HCT116 (cell line): ENCODE results near the gene TSHZ1. TPM values are rescaled to one million over a fixed set of nuclear protein-coding genes. Genes with fewer than 3 reads are reported as not detected.

ENCODE experiments used
- ATAC-seq: fragments of 200-7000 bp; cut with Tn5 transposase; 2 replicates; pipeline ENCODE4 v1.9.1; 2020; ENCODE audit warnings: mild to moderate bottlenecking, moderate library complexity
- BruUV-seq: library from RNA; stranded (reverse); fragments of 400-500 nt; replicated peaks from 2 replicates; lab custom pipeline; 2021; lab: Mats Ljungman, UMichigan
- CTCF ChIA-PET: fragments of 300-600 bp; sonication (Branson Sonifier 250); formaldehyde crosslinking; loops from one replicate; lab custom pipeline; 2021; ENCODE audit warnings: antibody characterized with exemption; lab: Charles Lee
- POLR2A ChIA-PET: fragments of 300-600, 350-600 bp; sonication (Branson Sonifier 250); formaldehyde crosslinking; loops from one replicate; lab custom pipeline; 2021; ENCODE audit warnings: antibody characterized with exemption; lab: Charles Lee
- RAD21 ChIA-PET, 2 experiments: fragments of 300-600 bp; sonication (Branson Sonifier 250); formaldehyde crosslinking; loops; one replicate each; lab custom pipeline; 2023; ENCODE audit warnings: low total read pairs in 2 of 2; ENCODE audit not compliant: uncharacterized antibody in 2 of 2, unreplicated experiment in 2 of 2, low non-redundant PET in 1 of 2; lab: Charles Lee
- DNase-seq: peaks from one replicate; pipeline ENCODE4 v3.0.0-alpha.2; 2010; ENCODE audit warnings: low read depth, low spot score
- H2AFZ ChIP-seq: fragments of 200-600 bp; shearing (Covaris generic), sonication (generic); 2 replicates; pipeline ENCODE4 v1.6.1; 2017; ENCODE audit warnings: low read depth, mixed run types, mixed read lengths, antibody characterized with exemption, low read length; ENCODE audit not compliant: poor library complexity, severe bottlenecking
- H3K27ac ChIP-seq: 2 replicates; pipeline ENCODE4 v1.5.1; 2012; ENCODE audit warnings: low read depth, low read length
- H3K27me3 ChIP-seq: fragments of 200-600 bp; sonication (generic); 2 replicates; pipeline ENCODE4 v1.6.1; 2016; ENCODE audit warnings: mixed run types, low read length, mixed read lengths; ENCODE audit not compliant: insufficient read depth
- H3K36me3 ChIP-seq, 2 experiments: fragments of 200-500 bp in 1 of 2; fragments of 200-600 bp in 1 of 2; sonication (Bioruptor generic) in 1 of 2; sonication (generic) in 1 of 2; 2 replicates each; pipeline versions ENCODE4 v1.5.1 to v1.6.1; 2014 to 2016; ENCODE audit warnings: low read length in 2 of 2, inconsistent platforms in 1 of 2, mixed read lengths in 1 of 2, mixed run types in 1 of 2; ENCODE audit not compliant: insufficient read depth in 2 of 2, control insufficient read depth in 1 of 2
- H3K4me1 ChIP-seq, 2 experiments: fragments of 200-600 bp in 1 of 2; sonication (generic) in 1 of 2; 2 replicates each; pipeline versions ENCODE4 v1.5.1 to v1.6.1; 2012 to 2017; ENCODE audit warnings: low read length in 2 of 2, inconsistent platforms in 1 of 2, mild to moderate bottlenecking in 1 of 2, mixed read lengths in 1 of 2, mixed run types in 1 of 2, moderate library complexity in 1 of 2; ENCODE audit not compliant: insufficient read depth in 2 of 2, control insufficient read depth in 1 of 2
- H3K4me2 ChIP-seq: fragments of 200-600 bp; sonication (generic); 2 replicates; pipeline ENCODE4 v1.6.1; 2017; ENCODE audit warnings: mixed run types, low read length, mixed read lengths
- H3K4me3 ChIP-seq, 2 experiments: fragments of 200-600 bp in 1 of 2; sonication (generic) in 1 of 2; replicated peaks in 1 of 2; 2 replicates each; pipeline ENCODE4 v1.5.1; 2011 to 2016; ENCODE audit warnings: low read length in 2 of 2, control low read depth in 1 of 2, low read depth in 1 of 2, mild to moderate bottlenecking in 1 of 2, mixed read lengths in 1 of 2, mixed run types in 1 of 2
- H3K79me2 ChIP-seq: fragments of 200-600 bp; sonication (generic); 2 replicates; pipeline ENCODE4 v1.6.1; 2017; ENCODE audit warnings: mild to moderate bottlenecking, mixed run types, low read length, moderate library complexity, mixed read lengths; ENCODE audit not compliant: insufficient read depth
- H3K9ac ChIP-seq: fragments of 200-600 bp; sonication (generic); 2 replicates; pipeline ENCODE4 v1.6.1; 2016; ENCODE audit warnings: low read length, mixed read lengths
- H3K9me2 ChIP-seq: fragments of 200-600 bp; sonication (generic), shearing (Covaris generic); 2 replicates; pipeline ENCODE4 v1.6.1; 2017; ENCODE audit warnings: mixed run types, mild to moderate bottlenecking, moderate library complexity; ENCODE audit not compliant: insufficient read depth
- H3K9me3 ChIP-seq, 2 experiments: fragments of 200-500 bp in 1 of 2; fragments of 200-600 bp in 1 of 2; sonication (Bioruptor generic) in 1 of 2; sonication (generic) in 1 of 2; 2 replicates each; pipeline ENCODE4 v1.6.1; 2014 to 2017; ENCODE audit warnings: low read length in 2 of 2, mixed read lengths in 2 of 2, inconsistent platforms in 1 of 2, low read depth in 1 of 2, mild to moderate bottlenecking in 1 of 2, mixed run types in 1 of 2, moderate library complexity in 1 of 2; ENCODE audit not compliant: control insufficient read depth in 1 of 2, insufficient read depth in 1 of 2
- H4K20me1 ChIP-seq: fragments of 200-600 bp; sonication (generic), shearing (Covaris generic); 2 replicates; pipeline ENCODE4 v1.6.1; 2017; ENCODE audit warnings: mixed run types, mild to moderate bottlenecking, moderate library complexity; ENCODE audit not compliant: insufficient read depth
- EGR1 ChIP-seq: IDR thresholded peaks from 2 replicates; pipeline ENCODE4 v1.6.1; 2012; ENCODE audit warnings: low read depth
- ELF1 ChIP-seq: IDR thresholded peaks from 2 replicates; pipeline ENCODE4 v1.6.1; 2012; ENCODE audit warnings: low read depth, borderline replicate concordance
- EZH2phosphoT487 ChIP-seq: fragments of 200-600 bp; IDR thresholded peaks from 2 replicates; pipeline ENCODE4 v1.6.1; 2018; ENCODE audit warnings: antibody characterized with exemption, borderline replicate concordance
- FOSL1 ChIP-seq: IDR thresholded peaks from 2 replicates; pipeline ENCODE4 v1.6.1; 2012; ENCODE audit warnings: low read depth
- JUND ChIP-seq: IDR thresholded peaks from 2 replicates; pipeline ENCODE4 v1.6.1; 2012
- POLR2AphosphoS5 ChIP-seq: IDR thresholded peaks from 2 replicates; pipeline ENCODE4 v1.6.1; 2011; ENCODE audit warnings: mild to moderate bottlenecking, low read depth, low read length, moderate library complexity
- RAD21 ChIP-seq: IDR thresholded peaks from 2 replicates; pipeline ENCODE4 v1.6.1; 2012; ENCODE audit warnings: low read depth, mild to moderate bottlenecking
- SP1 ChIP-seq: IDR thresholded peaks from 2 replicates; pipeline ENCODE4 v1.6.1; 2012; ENCODE audit warnings: low read depth
- SRF ChIP-seq: IDR thresholded peaks from 2 replicates; pipeline ENCODE4 v1.6.1; 2012; ENCODE audit warnings: low read depth
- TCF7L2 ChIP-seq: IDR thresholded peaks from 2 replicates; pipeline ENCODE4 v1.7.0; 2011; ENCODE audit warnings: borderline replicate concordance, inconsistent platforms; ENCODE audit not compliant: insufficient read depth, insufficient read length; ENCODE audit errors: extremely low read depth
- YY1 ChIP-seq: IDR thresholded peaks from 2 replicates; pipeline ENCODE4 v1.6.1; 2011; ENCODE audit warnings: low read length, low read depth, moderate library complexity, mild to moderate bottlenecking; ENCODE audit not compliant: insufficient replicate concordance; ENCODE audit errors: extremely low read depth
- ZFX ChIP-seq: fragments of 450-650 bp; IDR thresholded peaks from 2 replicates; pipeline ENCODE4 v1.6.1; 2017
- intact Hi-C: fragments of 100-400 bp; cut with micrococcal nuclease; formaldehyde crosslinking; loops from 2 replicates; pipeline ENCODE4 v1.10.0; 2022
- total RNA-seq: library from RNA; stranded (reverse); gene quantifications from one replicate; pipeline ENCODE4 v1.2.1, GENCODE V29; 2021; ENCODE audit not compliant: unreplicated experiment
- TF ChIP-seq, protein P1 (sequence below), 3 experiments: fragments of 200-600 bp in 1 of 3; sonication (generic) in 1 of 3; IDR thresholded peaks in 2 of 3; conservative IDR thresholded peaks in 1 of 3; 2 replicates each; pipeline ENCODE4 v1.5.1; 2012 to 2017; ENCODE audit warnings: low read depth in 2 of 3, low read length in 2 of 3, antibody characterized with exemption in 1 of 3, borderline replicate concordance in 1 of 3, control low read depth in 1 of 3, mild to moderate bottlenecking in 1 of 3, mixed read lengths in 1 of 3, mixed run types in 1 of 3, moderate library complexity in 1 of 3; ENCODE audit not compliant: insufficient read depth in 1 of 3

The TSHZ1 gene
- total RNA-seq, 1 experiment from 2014 or later = 5.7 TPM

DNA sequence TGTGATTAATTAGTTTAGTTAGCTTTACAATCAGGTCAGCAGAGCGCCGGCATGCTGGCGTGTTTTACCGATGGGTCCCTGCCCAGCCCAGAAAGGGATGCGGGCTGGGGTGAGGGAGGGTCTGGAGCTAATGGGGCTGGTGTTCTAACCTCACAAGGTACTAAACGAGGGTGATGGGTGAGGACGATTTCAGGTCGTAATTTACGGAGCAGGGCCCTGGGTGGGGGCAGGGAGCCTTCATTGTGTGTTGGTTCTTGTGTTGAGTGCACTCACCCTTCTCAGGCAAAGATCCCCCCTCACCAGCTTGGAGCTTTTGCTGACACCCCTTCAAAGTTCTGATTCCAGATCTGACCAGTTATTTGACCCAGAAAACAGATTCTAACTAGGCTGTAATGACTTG, 41.2 kb upstream of the TSHZ1 start:
- BruUV-seq = no TSS peak
- no peaks in the 10 kb centered on the region for H3K9me2 ChIP-seq
- no peaks in the 10 kb centered on the region for H3K9me3 ChIP-seq
- no peaks in the 10 kb centered on the region; a peak in 1 of 4 replicates for H3K4me1 ChIP-seq
- ChIA-PET POLR2A (no interaction called here), RAD21 (no interaction called here), CTCF (no interaction called here)
- no peak overlapping the region for H3K4me3 ChIP-seq
- H2AFZ ChIP-seq = no peak overlapping the region
- no peak for DNase-seq
- H4K20me1 ChIP-seq = no peaks in the 10 kb centered on the region
- no peak overlapping the region for H3K4me2 ChIP-seq
- ATAC-seq = no peak
- intact Hi-C loops = no loop called here
- no peak overlapping the region for H3K27ac ChIP-seq
- no peak for TF ChIP-seq SRF
- TF ChIP-seq ZFX = no peak
- TF ChIP-seq FOSL1 = no peak
- TF ChIP-seq JUND = no peak
- no peak for TF ChIP-seq YY1
- TF ChIP-seq EZH2phosphoT487 = no peak
- no peak for TF ChIP-seq TCF7L2
- TF ChIP-seq, protein P1, sequence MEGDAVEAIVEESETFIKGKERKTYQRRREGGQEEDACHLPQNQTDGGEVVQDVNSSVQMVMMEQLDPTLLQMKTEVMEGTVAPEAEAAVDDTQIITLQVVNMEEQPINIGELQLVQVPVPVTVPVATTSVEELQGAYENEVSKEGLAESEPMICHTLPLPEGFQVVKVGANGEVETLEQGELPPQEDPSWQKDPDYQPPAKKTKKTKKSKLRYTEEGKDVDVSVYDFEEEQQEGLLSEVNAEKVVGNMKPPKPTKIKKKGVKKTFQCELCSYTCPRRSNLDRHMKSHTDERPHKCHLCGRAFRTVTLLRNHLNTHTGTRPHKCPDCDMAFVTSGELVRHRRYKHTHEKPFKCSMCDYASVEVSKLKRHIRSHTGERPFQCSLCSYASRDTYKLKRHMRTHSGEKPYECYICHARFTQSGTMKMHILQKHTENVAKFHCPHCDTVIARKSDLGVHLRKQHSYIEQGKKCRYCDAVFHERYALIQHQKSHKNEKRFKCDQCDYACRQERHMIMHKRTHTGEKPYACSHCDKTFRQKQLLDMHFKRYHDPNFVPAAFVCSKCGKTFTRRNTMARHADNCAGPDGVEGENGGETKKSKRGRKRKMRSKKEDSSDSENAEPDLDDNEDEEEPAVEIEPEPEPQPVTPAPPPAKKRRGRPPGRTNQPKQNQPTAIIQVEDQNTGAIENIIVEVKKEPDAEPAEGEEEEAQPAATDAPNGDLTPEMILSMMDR (IDR thresholded peaks at IDR 0.05 in 2 of 3, conservative IDR thresholded peaks at IDR 0.05 in 1 of 3; ENCODE audit: borderline replicate concordance in 1 of 3, insufficient read depth in 1 of 3, low read depth in 2 of 3, low read length in 2 of 3) = no peak
- no peak for TF ChIP-seq ELF1
- no peak for TF ChIP-seq SP1
- TF ChIP-seq POLR2AphosphoS5 = no peak
- no peak for TF ChIP-seq EGR1
- no peak for TF ChIP-seq RAD21
- no peaks in the 10 kb centered on the region for H3K27me3 ChIP-seq
- no peaks in the 10 kb centered on the region for H3K36me3 ChIP-seq
- no peak overlapping the region for H3K9ac ChIP-seq
- H3K79me2 ChIP-seq = no peaks in the 10 kb centered on the region
